K562 (cell line): Measurements from ENCODE around the gene INTS1. TPM values are rescaled to one million over a fixed set of nuclear protein-coding genes. Genes with fewer than 3 reads are reported as not detected.

ENCODE experiments used
- ATAC-seq: fragments of 200-7000 bp; cut with Tn5 transposase; 3 replicates; pipeline ENCODE4 v1.9.1; 2020; ENCODE audit warnings: moderate library complexity
- BruUV-seq: library from RNA; stranded (reverse); fragments of 400-500 nt; replicated peaks from 2 replicates; lab custom pipeline; 2021; lab: Mats Ljungman, UMichigan
- CTCF ChIA-PET: fragments of 300-600 bp; formaldehyde crosslinking; extraction: SDS; loops from one replicate; lab custom pipeline; 2021; ENCODE audit warnings: low intra/inter-chr PET ratio; lab: Yijun Ruan, JAX
- POLR2A ChIA-PET: fragments of 300-600, 350-650 bp; sonication (Branson Sonifier 250); formaldehyde crosslinking; extraction: SDS; loops from one replicate; lab custom pipeline; 2021; ENCODE audit warnings: antibody characterized with exemption, inconsistent platforms; lab: Yijun Ruan, JAX
- DNase-seq, 4 experiments: peaks; one replicate each; pipeline versions ENCODE4 v3.0.0 to v3.0.0-alpha.2; 2011 to 2018; ENCODE audit warnings: low spot score in 3 of 4, mixed read lengths in 3 of 4; ENCODE audit errors: extremely low read depth in 1 of 4
- FAIRE-seq: peaks from 2 replicates; lab custom pipeline; 2011; peaks lifted over from hg19 to GRCh38; lab: Jason Lieb, UNC
- H2AFZ ChIP-seq: 2 replicates; pipeline ENCODE4 v1.6.0; 2011; ENCODE audit warnings: low read depth, low read length, control low read depth, inconsistent platforms
- H3K27ac ChIP-seq: fragments of 200-600 bp; 3 replicates; pipeline ENCODE4 v1.8.0; 2011; ENCODE audit warnings: low read depth, mild to moderate bottlenecking, control low read depth, inconsistent platforms, low read length, moderate library complexity, mixed read lengths; ENCODE audit errors: extremely low read depth
- H3K27me3 ChIP-seq, 2 experiments: fragments of 300-600 bp in 1 of 2; 2 replicates in 1 of 2; 3 replicates in 1 of 2; pipeline versions ENCODE4 v1.6.0 to v1.8.0; 2011; ENCODE audit warnings: inconsistent platforms in 2 of 2, low read length in 2 of 2, mild to moderate bottlenecking in 1 of 2, mixed read lengths in 1 of 2, moderate library complexity in 1 of 2; ENCODE audit not compliant: control insufficient read depth in 2 of 2, insufficient read depth in 2 of 2
- H3K36me3 ChIP-seq: fragments of 300-600 bp; 3 replicates; pipeline ENCODE4 v1.8.0; 2011; ENCODE audit warnings: mild to moderate bottlenecking, low read length, inconsistent platforms; ENCODE audit not compliant: control insufficient read depth, insufficient read depth
- H3K4me1 ChIP-seq, 2 experiments: fragments of 200-600 bp in 1 of 2; replicated peaks in 1 of 2; 2 replicates in 1 of 2; 3 replicates in 1 of 2; pipeline versions ENCODE4 v1.5.1 to v1.8.0; 2011; ENCODE audit warnings: inconsistent platforms in 2 of 2, low read length in 2 of 2, mild to moderate bottlenecking in 1 of 2, mixed read lengths in 1 of 2, moderate library complexity in 1 of 2; ENCODE audit not compliant: control insufficient read depth in 2 of 2, insufficient read depth in 2 of 2
- H3K4me2 ChIP-seq: 2 replicates; pipeline ENCODE4 v1.6.1; 2011; ENCODE audit warnings: low read length, control low read depth, inconsistent platforms, mixed read lengths; ENCODE audit not compliant: insufficient read depth
- H3K4me3 ChIP-seq: fragments of 200-600 bp; sonication (generic), shearing (Covaris generic); 2 replicates; pipeline ENCODE4 v1.5.1; 2016; ENCODE audit warnings: control low read depth, inconsistent platforms
- H3K79me2 ChIP-seq: fragments of 200-600 bp; 3 replicates; pipeline ENCODE4 v1.8.0; 2011; ENCODE audit warnings: low read length, inconsistent platforms; ENCODE audit not compliant: control insufficient read depth, insufficient read depth
- H3K9ac ChIP-seq, 2 experiments: 2 replicates each; pipeline versions ENCODE4 v1.6.0 to v1.6.1; 2011; ENCODE audit warnings: low read depth in 2 of 2, low read length in 2 of 2, control low read depth in 1 of 2, inconsistent platforms in 1 of 2, mild to moderate bottlenecking in 1 of 2, mixed read lengths in 1 of 2; ENCODE audit not compliant: insufficient read depth in 1 of 2
- H3K9me1 ChIP-seq: one replicate; pipeline ENCODE4 v1.6.0; 2011; ENCODE audit warnings: inconsistent platforms, mild to moderate bottlenecking, low read length, moderate library complexity; ENCODE audit not compliant: control insufficient read depth, insufficient read depth
- H3K9me3 ChIP-seq: replicated peaks from 2 replicates; pipeline ENCODE4 v1.5.1; 2011; ENCODE audit warnings: low read depth, low read length, inconsistent platforms; ENCODE audit not compliant: control insufficient read depth, insufficient read depth
- H4K20me1 ChIP-seq: replicated peaks from 2 replicates; pipeline ENCODE4 v1.6.1; 2011; ENCODE audit warnings: low read length, inconsistent platforms, mixed read lengths; ENCODE audit not compliant: control insufficient read depth, insufficient read depth
- ELF4 ChIP-seq: fragments of 450-650 bp; formaldehyde crosslinking; IDR thresholded peaks from 2 replicates; pipeline ENCODE4 v1.4.0; 2022; ENCODE audit warnings: missing genetic modification characterization
- FOSL1 ChIP-seq: fragments of 200-800 bp; sonication (Bioruptor generic); conservative IDR thresholded peaks from 2 replicates; pipeline ENCODE4 v1.6.1; 2016; ENCODE audit warnings: missing genetic modification characterization, missing compliant biosample characterization
- GATAD2A ChIP-seq: fragments of 450-650 bp; IDR thresholded peaks from 2 replicates; pipeline ENCODE4 v1.6.1; 2017
- KDM1A ChIP-seq, 2 experiments: fragments of 450-650 bp; IDR thresholded peaks; 2 replicates each; pipeline ENCODE4 v1.6.1; 2016; ENCODE audit warnings: mild to moderate bottlenecking in 2 of 2
- MLLT1 ChIP-seq, 2 experiments: fragments of 450-650 bp; IDR thresholded peaks; 2 replicates each; pipeline ENCODE4 v1.6.1; 2016
- MNT ChIP-seq, 2 experiments: fragments of 450-650 bp; conservative IDR thresholded peaks; 2 replicates each; pipeline ENCODE4 v1.6.1; 2017; ENCODE audit warnings: mild to moderate bottlenecking in 2 of 2, moderate library complexity in 2 of 2
- MTA1 ChIP-seq: fragments of 450-650 bp; IDR thresholded peaks from 2 replicates; pipeline ENCODE4 v1.6.1; 2017; ENCODE audit warnings: borderline replicate concordance
- NR2F6 ChIP-seq: fragments of 450-650 bp; formaldehyde crosslinking; IDR thresholded peaks from 2 replicates; pipeline ENCODE4 v1.4.0; 2020; ENCODE audit warnings: mild to moderate bottlenecking
- PURB ChIP-seq: sonication (generic); formaldehyde crosslinking; IDR thresholded peaks from 2 replicates; pipeline ENCODE4 v1.9.0; 2021; ENCODE audit warnings: low read depth, mild to moderate bottlenecking, missing genetic modification reagents
- ZNF146 ChIP-seq: IDR thresholded peaks from one replicate; pipeline ENCODE4 v1.6.1; 2018; ENCODE audit warnings: missing compliant biosample characterization; ENCODE audit not compliant: unreplicated experiment
- ZNF263 ChIP-seq: sonication (generic); formaldehyde crosslinking; IDR thresholded peaks from 2 replicates; pipeline ENCODE4 v1.8.0; 2022; ENCODE audit warnings: mild to moderate bottlenecking, missing genetic modification reagents, borderline replicate concordance
- WGBS: fragments of 100-300 bp; shearing (Covaris generic); methylation state at CpG from one replicate; pipeline ENCODE4 v1.1.6; 2016; ENCODE audit warnings: low coverage, mixed read lengths; ENCODE audit not compliant: insufficient coverage; ENCODE audit errors: missing lambda C conversion rate; 5-methylcytosine and 5-hydroxymethylcytosine counted together
- in situ Hi-C: fragments of 300-500 bp; cut with MboI; formaldehyde crosslinking; loops from 4 replicates; pipeline ENCODE4 v1.15.0; 2018; ENCODE audit warnings: inconsistent platforms, mixed read lengths
- intact Hi-C: fragments of 100-400 bp; cut with micrococcal nuclease; formaldehyde crosslinking; loops from 2 replicates; pipeline ENCODE4 v1.14.2; 2022
- polyA plus RNA-seq, 8 experiments: library from polyadenylated mRNA; depleted of rRNA in 4 of 8; stranded (reverse) in 5 of 8; unstranded in 3 of 8; fragments of >200 nt; fragmentation: Nextera tagmentation in 2 of 8; fragmentation: Illumina TruSeq in 1 of 8; extraction: Ambion mirVana in 2 of 8; extraction: Trizol in 1 of 8; gene quantifications; 2 replicates each; pipeline versions ENCODE4 v1.2.1 to v1.2.3, GENCODE V29; 2011 to 2014; ENCODE audit warnings: inconsistent platforms in 1 of 8, missing spikeins in 1 of 8
- total RNA-seq, 7 experiments: library from RNA; depleted of rRNA in 6 of 7; stranded (reverse); fragments of >200 nt in 6 of 7; fragmentation: Illumina TruSeq in 2 of 7; extraction: Trizol in 2 of 7; gene quantifications; 2 replicates each; pipeline versions ENCODE4 v1.2.1 to v1.2.3, GENCODE V29; 2011 to 2021; ENCODE audit warnings: low replicate concordance in 1 of 7
- TF ChIP-seq, protein P1 (sequence below): fragments of 450-650 bp; formaldehyde crosslinking; IDR thresholded peaks from 2 replicates; pipeline ENCODE4 v1.4.0; 2020; ENCODE audit warnings: mild to moderate bottlenecking, moderate library complexity

INTS1 gene
- total and polyA plus RNA-seq, 9 of the 15 experiments (the other 6 are each of a cell fraction or from before 2014, with no cell fraction given) = 0.34 to 119 (median 18.5) TPM

GRCh38 chr7:1526271-1526754 lies 22.1 kb upstream of the INTS1 start (continued):
- TF ChIP-seq MTA1 = 0 out of 2 replicates have a peak, but pooled peaks have one; percentile 41
- peak in 1 of 2 experiments; percentile 50; a peak in 1 of 4 replicates for TF ChIP-seq MLLT1 (IDR thresholded peaks at IDR 0.05)
- TF ChIP-seq ELF4 = 0 out of 2 replicates have a peak, but pooled peaks have one; percentile 28
- 0 out of 2 replicates have a peak, but pooled peaks have one; percentile 15 for TF ChIP-seq GATAD2A
- TF ChIP-seq ZNF263 = peak; percentile 87
- no peak for TF ChIP-seq NR2F6 (CRISPR knock-in tag)
- TF ChIP-seq MNT (conservative IDR thresholded peaks at IDR 0.05) = no peak
- no peak for TF ChIP-seq PURB (CRISPR knock-in tag)

DNA sequence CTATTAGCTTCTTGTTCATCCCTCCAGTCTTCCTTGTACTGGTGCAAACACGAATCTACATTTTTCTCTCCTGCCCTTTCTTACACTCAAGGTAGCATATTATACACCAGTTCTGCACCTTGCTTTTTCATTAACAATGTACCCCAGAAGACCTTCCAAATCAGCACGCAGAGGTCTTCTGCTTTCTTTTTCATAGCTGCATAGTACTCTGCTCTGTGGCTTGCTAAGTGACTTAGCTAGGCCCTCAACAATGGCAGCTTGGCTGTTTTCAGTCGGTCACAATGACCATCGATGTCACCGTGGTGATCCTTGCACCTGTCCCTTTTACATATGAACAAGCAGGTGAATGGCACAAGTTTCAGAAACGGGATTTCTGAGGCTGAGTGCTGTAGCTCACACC lies 21.2 kb upstream of the INTS1 start:
- WGBS = 15% methylated on average over 6 of the region's 6 CpGs
- POLR2A ChIA-PET = interaction anchor here (1.3 to 1.6 kb wide), 2 partner anchors 12 to 16 kb away, joined by 5 read pairs; no protein-coding TSS in a partner anchor

More for the DNA sequence above, 21.2 kb upstream of the INTS1 start:
- H3K4me1 ChIP-seq = peaks cover 0 to 28% of the 10 kb centered on the region in 2 experiments; a peak in 2 of 5 replicates
- CTCF ChIA-PET = no interaction called here
- H3K9me3 ChIP-seq = no peaks in the 10 kb centered on the region
- intact Hi-C loops = no loop called here
- FAIRE-seq = no peak
- H3K79me2 ChIP-seq = no peaks in the 10 kb centered on the region
- no peak for DNase-seq
- no peaks in the 10 kb centered on the region for H3K9me1 ChIP-seq
- no peaks in the 10 kb centered on the region for H3K36me3 ChIP-seq
- no peaks in the 10 kb centered on the region for H4K20me1 ChIP-seq
- peaks cover 23 to 34% of the 10 kb centered on the region in 2 experiments; a peak in 4 of 5 replicates for H3K27me3 ChIP-seq
- H3K9ac ChIP-seq = no peak overlapping the region
- in situ Hi-C loops = no loop called here
- no peak overlapping the region for H3K4me3 ChIP-seq
- no peak for ATAC-seq
- H3K4me2 ChIP-seq = no peak overlapping the region
- TF ChIP-seq ZNF146 (CRISPR knock-in tag) (peak; percentile 93), KDM1A (IDR thresholded peaks at IDR 0.05) (peak in 1 of 2 experiments; percentile 22; a peak in 1 of 4 replicates), FOSL1 (tag) (no peak)
- TF ChIP-seq, protein P1, sequence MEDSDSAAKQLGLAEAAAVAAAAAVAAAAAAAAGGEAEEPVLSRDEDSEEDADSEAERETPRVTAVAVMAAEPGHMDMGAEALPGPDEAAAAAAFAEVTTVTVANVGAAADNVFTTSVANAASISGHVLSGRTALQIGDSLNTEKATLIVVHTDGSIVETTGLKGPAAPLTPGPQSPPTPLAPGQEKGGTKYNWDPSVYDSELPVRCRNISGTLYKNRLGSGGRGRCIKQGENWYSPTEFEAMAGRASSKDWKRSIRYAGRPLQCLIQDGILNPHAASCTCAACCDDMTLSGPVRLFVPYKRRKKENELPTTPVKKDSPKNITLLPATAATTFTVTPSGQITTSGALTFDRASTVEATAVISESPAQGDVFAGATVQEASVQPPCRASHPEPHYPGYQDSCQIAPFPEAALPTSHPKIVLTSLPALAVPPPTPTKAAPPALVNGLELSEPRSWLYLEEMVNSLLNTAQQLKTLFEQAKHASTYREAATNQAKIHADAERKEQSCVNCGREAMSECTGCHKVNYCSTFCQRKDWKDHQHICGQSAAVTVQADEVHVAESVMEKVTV = no peak
- H3K27ac ChIP-seq = no peak overlapping the region
- no TSS peak for BruUV-seq
- no peak overlapping the region for H2AFZ ChIP-seq
